HG03558 (cell line): ENCODE results near the gene HERPUD1.
"Not testable (repeated sequence)": the region's sequence is repeated elsewhere in the genome, so short reads cannot be mapped to it uniquely, and the experiment has no call there.

Experiments used
- ATAC-seq: cut with Tn5 transposase; IDR thresholded peaks from one replicate; pipeline ENCODE4 v1.9.1; 2021; ENCODE audit warnings: moderate number of reproducible peaks; ENCODE audit not compliant: unreplicated experiment; ENCODE audit errors: extremely low read depth

HERPUD1 gene, protein sequence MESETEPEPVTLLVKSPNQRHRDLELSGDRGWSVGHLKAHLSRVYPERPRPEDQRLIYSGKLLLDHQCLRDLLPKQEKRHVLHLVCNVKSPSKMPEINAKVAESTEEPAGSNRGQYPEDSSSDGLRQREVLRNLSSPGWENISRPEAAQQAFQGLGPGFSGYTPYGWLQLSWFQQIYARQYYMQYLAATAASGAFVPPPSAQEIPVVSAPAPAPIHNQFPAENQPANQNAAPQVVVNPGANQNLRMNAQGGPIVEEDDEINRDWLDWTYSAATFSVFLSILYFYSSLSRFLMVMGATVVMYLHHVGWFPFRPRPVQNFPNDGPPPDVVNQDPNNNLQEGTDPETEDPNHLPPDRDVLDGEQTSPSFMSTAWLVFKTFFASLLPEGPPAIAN

GRCh38 chr16:56931892-56932720, at the start of gene HERPUD1:
Gene HERPUD1 (plus strand): TSS chr16:56932142. CDS start chr16:56932245, 103 bp downstream.
- peak; percentile 64 for ATAC-seq

DNA sequence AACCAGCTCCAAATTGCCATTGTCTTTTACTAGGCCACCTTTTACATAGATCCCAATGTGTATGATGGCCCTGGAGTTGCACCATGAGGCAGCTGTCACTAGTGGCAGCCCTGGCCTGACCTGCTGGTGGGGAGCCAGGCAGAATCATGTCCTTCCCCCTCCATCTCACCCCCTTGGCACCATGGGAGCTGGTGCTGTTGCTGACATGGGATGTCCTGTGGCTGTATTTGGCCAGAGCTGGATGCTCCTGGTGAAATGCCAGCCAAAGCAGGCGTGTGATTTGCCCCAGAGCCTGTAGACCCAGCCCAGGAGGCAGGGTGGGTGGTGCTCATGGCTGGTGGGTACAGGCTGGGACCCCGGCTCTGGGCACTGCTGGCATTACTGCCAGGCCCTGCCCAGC, 48.4 kb upstream of the HERPUD1 start:
- no peak for ATAC-seq

DNA sequence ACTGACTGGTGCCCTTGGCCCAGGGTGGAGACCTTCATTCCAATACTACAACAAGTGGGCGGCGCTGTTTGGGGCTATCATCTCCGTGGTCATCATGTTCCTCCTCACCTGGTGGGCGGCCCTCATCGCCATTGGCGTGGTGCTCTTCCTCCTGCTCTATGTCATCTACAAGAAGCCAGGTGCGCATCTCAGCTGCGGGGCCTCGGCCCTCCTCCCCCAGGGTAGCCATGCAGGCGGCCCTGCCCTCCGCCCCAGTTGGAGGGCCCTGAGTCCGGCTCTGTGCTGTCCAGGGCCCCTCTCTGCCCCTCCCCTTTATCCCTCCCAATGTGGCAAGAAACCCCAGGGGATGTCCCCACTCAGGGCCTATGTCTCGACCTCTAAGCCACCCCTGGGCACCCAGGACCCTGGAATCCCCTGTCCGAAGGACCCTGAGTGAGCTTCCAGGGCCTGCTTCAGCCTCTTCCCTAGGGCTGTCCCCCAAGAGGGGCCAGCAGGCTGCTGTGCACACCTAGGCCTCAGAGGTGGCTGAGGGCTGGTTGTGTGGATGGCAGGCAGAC, 47.8 kb upstream of the HERPUD1 start:
- no peak for ATAC-seq

DNA sequence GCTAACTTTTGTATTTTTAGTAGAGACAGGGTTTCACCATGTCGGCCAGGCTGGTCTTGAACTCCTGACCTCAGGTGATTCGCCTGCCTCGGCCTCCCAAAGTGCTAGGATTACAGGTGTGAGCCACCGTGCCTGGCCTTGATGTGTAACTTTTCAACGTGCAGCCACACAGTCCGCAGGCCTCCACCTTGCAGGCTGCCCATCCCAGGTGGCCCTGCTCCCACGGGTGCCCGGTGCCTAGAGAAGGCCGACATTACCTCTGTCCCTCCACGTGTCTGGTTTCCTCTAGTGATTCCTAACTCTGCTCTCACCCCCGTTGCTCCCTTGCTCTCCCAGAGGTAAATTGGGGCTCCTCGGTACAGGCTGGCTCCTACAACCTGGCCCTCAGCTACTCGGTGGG, 47.0 kb upstream of the HERPUD1 start:
- not testable (repeated sequence) for ATAC-seq

GRCh38 chr16:56885446-56886162, 46.3 kb upstream of the HERPUD1 start:
- ATAC-seq, result no peak

DNA sequence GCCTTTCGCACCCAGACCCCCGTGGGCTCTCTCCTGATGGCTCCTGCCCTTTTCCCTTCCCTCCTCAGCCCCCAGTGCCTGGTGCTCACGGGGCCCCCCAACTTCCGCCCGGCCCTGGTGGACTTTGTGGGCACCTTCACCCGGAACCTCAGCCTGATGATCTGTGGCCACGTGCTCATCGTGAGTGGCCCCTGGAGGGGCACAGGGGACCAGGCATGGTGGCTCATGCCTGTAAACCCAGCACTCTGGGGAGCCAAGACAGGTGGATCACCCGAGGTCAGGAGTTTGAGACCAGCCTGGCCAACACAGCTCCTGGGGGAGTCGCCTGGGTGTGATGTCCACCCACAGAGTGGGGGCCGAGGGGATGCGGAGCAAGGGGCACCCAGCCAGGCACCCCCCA, 45.6 kb upstream of the HERPUD1 start:
- ATAC-seq, result no peak

GRCh38 chr16:56886826-56887225, 45.1 kb upstream of the HERPUD1 start:
- ATAC-seq, result no peak

GRCh38 chr16:56888806-56889205, 43.1 kb upstream of the HERPUD1 start:
- no peak for ATAC-seq

GRCh38 chr16:56889206-56889605, 42.7 kb upstream of the HERPUD1 start:
- ATAC-seq, result no peak

GRCh38 chr16:56891685-56892084, 40.3 kb upstream of the HERPUD1 start:
- no peak for ATAC-seq

DNA sequence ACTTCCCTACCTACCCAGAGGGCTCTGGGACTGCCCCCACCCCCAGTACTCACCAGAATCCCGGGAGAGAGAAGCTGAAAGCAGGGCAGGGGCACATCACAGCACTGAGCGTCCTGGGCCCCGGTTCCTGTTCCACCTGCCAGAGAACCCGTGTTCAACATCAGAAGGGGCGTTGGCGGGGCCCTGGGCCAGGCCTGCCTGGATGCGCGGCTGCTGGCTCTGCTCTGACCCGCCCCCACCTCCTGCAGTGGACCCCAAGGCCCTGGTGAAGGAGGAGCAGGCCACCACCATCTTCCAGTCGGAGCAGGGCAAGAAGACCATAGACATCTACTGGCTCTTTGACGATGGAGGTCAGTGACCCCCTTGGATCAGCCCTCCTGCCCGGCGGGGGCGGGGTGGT, 39.2 kb upstream of the HERPUD1 start:
- no peak for ATAC-seq

GRCh38 chr16:56894331-56894917, 37.5 kb upstream of the HERPUD1 start:
- ATAC-seq, result no peak

GRCh38 chr16:56895813-56896212, 36.1 kb upstream of the HERPUD1 start:
- no peak for ATAC-seq

DNA sequence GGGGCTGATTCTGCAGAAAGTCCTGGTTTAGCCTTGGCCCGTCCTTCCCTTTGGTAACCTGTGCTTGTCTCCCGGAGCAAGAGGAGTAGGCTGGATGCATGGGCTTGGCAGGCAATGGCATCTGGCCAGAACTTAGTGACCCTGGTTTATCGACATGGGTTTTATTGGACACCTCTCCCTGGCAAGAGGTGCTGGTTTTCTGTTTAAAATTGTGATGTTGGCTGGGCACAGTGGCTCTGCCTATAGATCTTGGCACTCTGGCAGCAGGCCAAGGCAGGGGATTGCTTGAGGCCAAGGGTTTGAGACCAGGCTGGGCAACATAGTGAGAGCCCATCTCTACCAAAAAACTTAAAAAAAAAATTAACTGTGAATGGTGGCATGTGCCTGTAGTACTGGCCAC, 35.7 kb upstream of the HERPUD1 start:
- no peak for ATAC-seq

DNA sequence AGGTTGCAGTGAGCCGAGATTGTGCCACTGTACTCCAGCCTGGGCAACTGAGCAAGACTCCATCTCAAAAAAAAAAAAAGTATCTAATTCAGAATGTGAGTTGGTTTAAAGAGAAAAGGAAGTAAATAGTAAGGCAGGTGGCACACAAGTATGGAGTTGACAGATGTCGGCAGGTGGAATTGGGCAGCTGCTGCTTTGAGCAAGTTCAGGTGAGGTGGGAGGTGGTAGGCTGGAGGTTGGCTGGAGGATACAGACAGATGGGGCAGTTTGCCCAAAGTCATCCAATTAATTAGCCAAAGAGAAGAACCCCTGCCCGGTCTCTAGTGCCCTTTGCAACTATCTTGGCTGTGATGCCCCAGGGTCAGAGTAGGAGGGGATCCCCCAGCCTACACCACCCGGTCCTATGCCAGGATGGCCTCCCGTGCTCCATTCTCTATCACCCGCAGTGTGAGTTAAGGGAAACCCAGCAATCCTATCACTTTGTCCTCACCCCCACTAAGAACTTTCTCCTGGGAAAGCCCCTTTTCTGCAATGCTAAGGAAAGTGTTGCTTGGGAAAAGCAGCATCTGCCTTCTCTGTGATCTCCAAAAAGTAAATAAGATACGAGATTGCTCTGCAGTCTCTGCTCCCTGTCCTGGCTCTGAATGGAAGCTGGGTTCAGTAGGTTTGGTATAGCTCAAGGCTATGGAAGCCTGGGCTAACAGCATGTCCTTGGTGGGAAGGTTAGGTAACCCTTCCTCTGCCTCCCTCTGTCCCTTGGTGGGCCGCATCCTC, 34.7 kb upstream of the HERPUD1 start:
- no peak for ATAC-seq

DNA sequence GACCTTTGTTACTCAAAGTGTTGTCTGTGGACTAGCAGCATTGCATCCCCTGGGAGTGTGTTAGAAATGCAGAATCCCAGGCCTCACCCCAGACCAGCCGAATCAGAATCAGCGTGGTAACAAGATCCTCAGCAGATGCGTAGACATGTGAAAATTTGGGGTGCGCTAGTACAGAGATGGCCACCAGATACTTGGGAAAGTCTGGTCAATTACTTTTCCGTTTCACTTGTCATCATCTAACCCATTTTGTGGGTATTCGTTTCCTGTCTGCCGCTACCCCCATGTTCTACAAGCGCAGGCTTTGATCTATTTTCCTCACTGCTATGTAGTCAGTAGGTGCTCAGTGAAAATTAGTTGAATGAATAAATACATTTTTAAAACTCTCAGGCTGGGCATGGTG, 33.1 kb upstream of the HERPUD1 start:
- ATAC-seq, result no peak

DNA sequence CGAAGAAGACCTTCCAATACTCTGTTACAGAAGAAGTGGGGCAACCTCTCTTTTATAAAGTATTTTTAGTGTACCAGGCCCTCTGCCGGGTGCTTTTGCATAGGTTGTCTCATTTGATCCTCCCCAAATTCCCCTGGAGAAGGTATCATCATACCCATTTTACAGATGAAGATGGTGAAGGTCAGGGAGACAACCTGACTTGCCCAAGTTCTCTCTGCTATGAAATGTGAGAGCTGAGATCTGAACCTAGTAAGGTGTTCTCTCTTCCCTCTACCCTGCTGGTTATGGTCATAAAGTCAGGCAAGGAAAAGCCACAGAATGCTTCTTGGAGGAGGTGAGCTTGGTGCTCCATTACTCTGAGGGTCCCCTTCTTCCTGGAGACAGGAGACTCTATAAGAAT, 28.1 kb upstream of the HERPUD1 start:
- no peak for ATAC-seq

- no peak for ATAC-seq
Measured at GRCh38 chr16:56907401-56907800, 24.5 kb upstream of the HERPUD1 start.

- no peak for ATAC-seq
Measured at GRCh38 chr16:56909527-56909979, 22.4 kb upstream of the HERPUD1 start.
